H1 (cell line): ENCODE data around the gene DESI1. TPM values are rescaled to one million over a fixed set of nuclear protein-coding genes. Genes with fewer than 3 reads are reported as not detected.
A peak's percentile ranks its signal among the peaks of the same experiment; 100 is the strongest.

Experiments
- ASH2L ChIP-seq: fragments of 200-600, 300-600 bp; sonication (generic); IDR thresholded peaks from one replicate; pipeline ENCODE4 v1.7.1; 2017; ENCODE audit warnings: low read length
- BACH1 ChIP-seq: IDR thresholded peaks from 2 replicates; pipeline ENCODE4 v1.6.1; 2012; ENCODE audit warnings: low read length, improper control_type of control experiment
- CEBPB ChIP-seq: IDR thresholded peaks from 2 replicates; pipeline ENCODE4 v1.6.1; 2012; ENCODE audit warnings: low read depth, low read length
- EP300 ChIP-seq, 2 experiments: IDR thresholded peaks; 1 replicate in 1 of 2; 2 replicates in 1 of 2; pipeline ENCODE4 v1.6.1; 2011 to 2012; ENCODE audit warnings: low read depth in 2 of 2, low read length in 2 of 2, mild to moderate bottlenecking in 2 of 2, borderline replicate concordance in 1 of 2, inconsistent platforms in 1 of 2, moderate library complexity in 1 of 2
- FOSL1 ChIP-seq: IDR thresholded peaks from 2 replicates; pipeline ENCODE4 v1.6.1; 2011; ENCODE audit warnings: mild to moderate bottlenecking, low read depth, low read length, moderate library complexity; ENCODE audit not compliant: insufficient read depth
- JUN ChIP-seq: IDR thresholded peaks from 2 replicates; pipeline ENCODE4 v1.6.1; 2011; ENCODE audit warnings: low read depth, mild to moderate bottlenecking, improper control_type of control experiment, low read length
- JUND ChIP-seq: IDR thresholded peaks from 2 replicates; pipeline ENCODE4 v1.6.1; 2011; ENCODE audit warnings: mild to moderate bottlenecking, improper control_type of control experiment, low read length
- KDM4A ChIP-seq: IDR thresholded peaks from one replicate; pipeline ENCODE4 v1.7.1; 2012; ENCODE audit warnings: low read depth, mild to moderate bottlenecking, moderate library complexity, low read length, inconsistent platforms; ENCODE audit not compliant: severe bottlenecking
- MAFK ChIP-seq: IDR thresholded peaks from 2 replicates; pipeline ENCODE4 v1.6.1; 2012; ENCODE audit warnings: low read depth, mild to moderate bottlenecking, improper control_type of control experiment, low read length
- NANOG ChIP-seq: IDR thresholded peaks from 2 replicates; pipeline ENCODE4 v1.6.1; 2011; ENCODE audit warnings: low read length, low read depth, mild to moderate bottlenecking, inconsistent platforms; ENCODE audit not compliant: insufficient read depth, poor library complexity, severe bottlenecking
- POU5F1 ChIP-seq: IDR thresholded peaks from 2 replicates; pipeline ENCODE4 v1.6.1; 2011; ENCODE audit warnings: low read depth, mild to moderate bottlenecking, low read length, moderate library complexity
- RAD21 ChIP-seq, 2 experiments: IDR thresholded peaks in 1 of 2; conservative IDR thresholded peaks in 1 of 2; 2 replicates each; pipeline ENCODE4 v1.6.1; 2011; ENCODE audit warnings: low read depth in 2 of 2, low read length in 2 of 2, improper control_type of control experiment in 1 of 2, inconsistent platforms in 1 of 2, mild to moderate bottlenecking in 1 of 2, moderate library complexity in 1 of 2
- SIN3A ChIP-seq, 2 experiments: IDR thresholded peaks in 1 of 2; conservative IDR thresholded peaks in 1 of 2; 2 replicates each; pipeline ENCODE4 v1.6.1; 2011 to 2012; ENCODE audit warnings: low read length in 2 of 2, improper control_type of control experiment in 1 of 2, low read depth in 1 of 2, mild to moderate bottlenecking in 1 of 2
- SIRT6 ChIP-seq: IDR thresholded peaks from one replicate; pipeline ENCODE4 v1.7.1; 2012; ENCODE audit warnings: low read length, inconsistent platforms
- YY1 ChIP-seq: IDR thresholded peaks from 2 replicates; pipeline ENCODE4 v1.6.1; 2011; ENCODE audit warnings: low read depth, mild to moderate bottlenecking, low read length
- polyA plus RNA-seq, 7 experiments: library from polyadenylated mRNA; depleted of rRNA in 3 of 7; stranded (reverse) in 5 of 7; unstranded in 2 of 7; fragments of >200 nt in 5 of 7; fragments of 200-250 nt in 2 of 7; gene quantifications; 1 replicate in 5 of 7; 2 replicates in 1 of 7; 4 replicates in 1 of 7; pipeline versions ENCODE4 v1.2.1 to v1.2.3, GENCODE V29; 2011 to 2013; ENCODE audit warnings: missing spikeins in 2 of 7, mixed read lengths in 2 of 7
- total RNA-seq: library from RNA; stranded (reverse); fragmentation: NEBNext Ultra II Directional; extraction: Animal tissue kit (Norgen Biotek cat#: 25700); gene quantifications from 2 replicates; pipeline ENCODE4 v1.2.1, GENCODE V29; 2021
- TF ChIP-seq, protein P1 (sequence below): IDR thresholded peaks from 2 replicates; pipeline ENCODE4 v1.6.1; 2012; ENCODE audit warnings: low read length, inconsistent platforms
- TF ChIP-seq, protein P2 (sequence below): IDR thresholded peaks from 2 replicates; pipeline ENCODE4 v1.6.1; 2012; ENCODE audit warnings: inconsistent platforms
- TF ChIP-seq, protein P3 (sequence below), 3 experiments: IDR thresholded peaks; 1 replicate in 2 of 3; 2 replicates in 1 of 3; pipeline versions ENCODE4 v1.5.1 to v1.6.1; 2011; ENCODE audit warnings: low read length in 3 of 3, mild to moderate bottlenecking in 3 of 3, inconsistent platforms in 2 of 3, low read depth in 1 of 3, moderate library complexity in 1 of 3; ENCODE audit not compliant: insufficient read depth in 1 of 3; ENCODE audit errors: control extremely low read depth in 1 of 3

The DESI1 gene
- total and polyA plus RNA-seq, 2 of the 8 experiments (the other 6 are each of a cell fraction or from before 2014, with no cell fraction given), result 27.6 to 34.3 TPM

DNA sequence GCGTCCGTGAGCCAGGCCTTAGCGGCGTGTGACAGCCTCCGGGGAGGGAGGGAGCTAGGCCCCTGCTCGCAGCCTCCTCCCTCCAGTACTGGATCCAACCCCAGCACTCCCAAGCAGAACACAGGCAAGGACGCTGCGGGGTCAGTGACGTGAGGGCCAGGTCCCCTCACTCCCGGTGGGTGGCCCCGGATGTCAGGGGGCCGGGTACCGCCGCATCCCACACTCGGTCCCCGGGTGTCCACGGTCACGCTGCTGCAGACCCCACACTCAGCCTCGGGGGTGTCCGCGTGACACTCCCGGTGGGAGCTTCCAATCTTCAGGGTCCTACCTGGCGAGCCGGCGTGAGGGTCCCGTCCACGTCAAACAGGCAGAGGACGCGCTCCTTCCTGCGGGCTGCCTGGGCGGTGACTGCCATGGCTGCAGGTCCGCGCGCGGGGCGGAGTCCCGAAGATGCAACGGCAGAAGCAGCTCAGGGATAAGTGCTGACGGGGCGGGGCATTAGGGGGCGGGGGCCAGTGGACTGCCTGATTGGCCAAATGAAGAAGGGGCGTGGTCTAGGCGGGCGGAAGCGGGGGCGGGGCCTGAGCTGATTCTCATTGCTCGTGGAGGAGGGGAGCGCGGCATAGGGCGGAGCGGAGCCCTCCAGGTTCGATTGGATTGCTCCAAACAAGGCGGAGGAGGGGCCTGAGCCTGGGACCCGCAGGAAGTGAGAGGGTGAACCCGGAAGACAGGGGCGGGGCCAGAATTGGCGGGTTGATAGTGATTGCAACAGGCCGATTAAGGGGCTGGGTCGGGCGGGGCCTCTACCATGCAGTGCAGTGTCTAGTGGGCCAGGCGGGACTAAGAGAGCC, 31.2 kb downstream of the DESI1 start, which contains the start of gene PMM1 (continued):
- TF ChIP-seq BACH1 (no peak), CEBPB (peak; percentile 89), MAFK (no peak), ASH2L (peak; percentile 37), KDM4A (peak; percentile 60), EP300 (IDR thresholded peaks at IDR 0.05; ENCODE audit: borderline replicate concordance in 1 of 2, low read depth in 2 of 2, low read length in 2 of 2) (peak in 1 of 2 experiments; percentile 64; a peak in 1 of 3 replicates), FOSL1 (no peak), RAD21 (IDR thresholded peaks at IDR 0.05 in 1 of 2, conservative IDR thresholded peaks at IDR 0.05 in 1 of 2; ENCODE audit: low read depth in 2 of 2, low read length in 2 of 2) (no peak), NANOG (peak; percentile 45), SIRT6 (no peak), POU5F1 (no peak), YY1 (peak; percentile 34; the same call in 1 of the 2 replicates), JUN (no peak), SIN3A (conservative IDR thresholded peaks at IDR 0.05 in 1 of 2, IDR thresholded peaks at IDR 0.05 in 1 of 2; ENCODE audit: low read depth in 1 of 2, low read length in 2 of 2) (peak in 1 of 2 experiments; percentile 65; a peak in 1 of 4 replicates), JUND (0 out of 2 replicates have a peak, but pooled peaks have one; percentile 4)
- TF ChIP-seq, protein P1, sequence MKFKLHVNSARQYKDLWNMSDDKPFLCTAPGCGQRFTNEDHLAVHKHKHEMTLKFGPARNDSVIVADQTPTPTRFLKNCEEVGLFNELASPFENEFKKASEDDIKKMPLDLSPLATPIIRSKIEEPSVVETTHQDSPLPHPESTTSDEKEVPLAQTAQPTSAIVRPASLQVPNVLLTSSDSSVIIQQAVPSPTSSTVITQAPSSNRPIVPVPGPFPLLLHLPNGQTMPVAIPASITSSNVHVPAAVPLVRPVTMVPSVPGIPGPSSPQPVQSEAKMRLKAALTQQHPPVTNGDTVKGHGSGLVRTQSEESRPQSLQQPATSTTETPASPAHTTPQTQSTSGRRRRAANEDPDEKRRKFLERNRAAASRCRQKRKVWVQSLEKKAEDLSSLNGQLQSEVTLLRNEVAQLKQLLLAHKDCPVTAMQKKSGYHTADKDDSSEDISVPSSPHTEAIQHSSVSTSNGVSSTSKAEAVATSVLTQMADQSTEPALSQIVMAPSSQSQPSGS, result no peak
- TF ChIP-seq, protein P2, sequence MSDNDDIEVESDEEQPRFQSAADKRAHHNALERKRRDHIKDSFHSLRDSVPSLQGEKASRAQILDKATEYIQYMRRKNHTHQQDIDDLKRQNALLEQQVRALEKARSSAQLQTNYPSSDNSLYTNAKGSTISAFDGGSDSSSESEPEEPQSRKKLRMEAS, result 0 out of 2 replicates have a peak, but pooled peaks have one; percentile 5
- TF ChIP-seq, protein P3, sequence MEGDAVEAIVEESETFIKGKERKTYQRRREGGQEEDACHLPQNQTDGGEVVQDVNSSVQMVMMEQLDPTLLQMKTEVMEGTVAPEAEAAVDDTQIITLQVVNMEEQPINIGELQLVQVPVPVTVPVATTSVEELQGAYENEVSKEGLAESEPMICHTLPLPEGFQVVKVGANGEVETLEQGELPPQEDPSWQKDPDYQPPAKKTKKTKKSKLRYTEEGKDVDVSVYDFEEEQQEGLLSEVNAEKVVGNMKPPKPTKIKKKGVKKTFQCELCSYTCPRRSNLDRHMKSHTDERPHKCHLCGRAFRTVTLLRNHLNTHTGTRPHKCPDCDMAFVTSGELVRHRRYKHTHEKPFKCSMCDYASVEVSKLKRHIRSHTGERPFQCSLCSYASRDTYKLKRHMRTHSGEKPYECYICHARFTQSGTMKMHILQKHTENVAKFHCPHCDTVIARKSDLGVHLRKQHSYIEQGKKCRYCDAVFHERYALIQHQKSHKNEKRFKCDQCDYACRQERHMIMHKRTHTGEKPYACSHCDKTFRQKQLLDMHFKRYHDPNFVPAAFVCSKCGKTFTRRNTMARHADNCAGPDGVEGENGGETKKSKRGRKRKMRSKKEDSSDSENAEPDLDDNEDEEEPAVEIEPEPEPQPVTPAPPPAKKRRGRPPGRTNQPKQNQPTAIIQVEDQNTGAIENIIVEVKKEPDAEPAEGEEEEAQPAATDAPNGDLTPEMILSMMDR (IDR thresholded peaks at IDR 0.05; ENCODE audit: control extremely low read depth in 1 of 3, insufficient read depth in 1 of 3, low read depth in 1 of 3, low read length in 3 of 3), result peak in 1 of 3 experiments; percentile 16; a peak in 1 of 4 replicates
